ENCODE results near the gene MYMK. TPM values are rescaled to one million over a fixed set of nuclear protein-coding genes. Genes with fewer than 3 reads are reported as not detected.

MYMK gene
- total RNA-seq, 1 experiment from 2014 or later = not detected

GRCh38 chr9:133538851-133539833, 14.4 kb upstream of the MYMK start:
- no peak overlapping the region for H3K27ac Mint-ChIP-seq (ENCODE audit: unreplicated experiment)
- CTCF ChIA-PET = no interaction called here
- no TSS peak for BruUV-seq (replicated peaks)
- TF ChIP-seq, protein P1, sequence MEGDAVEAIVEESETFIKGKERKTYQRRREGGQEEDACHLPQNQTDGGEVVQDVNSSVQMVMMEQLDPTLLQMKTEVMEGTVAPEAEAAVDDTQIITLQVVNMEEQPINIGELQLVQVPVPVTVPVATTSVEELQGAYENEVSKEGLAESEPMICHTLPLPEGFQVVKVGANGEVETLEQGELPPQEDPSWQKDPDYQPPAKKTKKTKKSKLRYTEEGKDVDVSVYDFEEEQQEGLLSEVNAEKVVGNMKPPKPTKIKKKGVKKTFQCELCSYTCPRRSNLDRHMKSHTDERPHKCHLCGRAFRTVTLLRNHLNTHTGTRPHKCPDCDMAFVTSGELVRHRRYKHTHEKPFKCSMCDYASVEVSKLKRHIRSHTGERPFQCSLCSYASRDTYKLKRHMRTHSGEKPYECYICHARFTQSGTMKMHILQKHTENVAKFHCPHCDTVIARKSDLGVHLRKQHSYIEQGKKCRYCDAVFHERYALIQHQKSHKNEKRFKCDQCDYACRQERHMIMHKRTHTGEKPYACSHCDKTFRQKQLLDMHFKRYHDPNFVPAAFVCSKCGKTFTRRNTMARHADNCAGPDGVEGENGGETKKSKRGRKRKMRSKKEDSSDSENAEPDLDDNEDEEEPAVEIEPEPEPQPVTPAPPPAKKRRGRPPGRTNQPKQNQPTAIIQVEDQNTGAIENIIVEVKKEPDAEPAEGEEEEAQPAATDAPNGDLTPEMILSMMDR (IDR thresholded peaks at IDR 0.05; ENCODE audit: unreplicated experiment) = no peak
- H3K4me1 Mint-ChIP-seq (ENCODE audit: low read depth, unreplicated experiment) = no peaks in the 10 kb centered on the region
- peak overlapping the region; percentile 60 for H3K4me3 Mint-ChIP-seq (ENCODE audit: low read depth, unreplicated experiment)
- intact Hi-C loops (cut with micrococcal nuclease; ENCODE audit: unreplicated experiment) = no loop called here
- no peaks in the 10 kb centered on the region for H3K36me3 Mint-ChIP-seq (ENCODE audit: insufficient read depth, unreplicated experiment)
- no peaks in the 10 kb centered on the region for H3K9me3 Mint-ChIP-seq (ENCODE audit: low read depth, unreplicated experiment)
- DNase-seq = no peak
- H3K27me3 Mint-ChIP-seq (ENCODE audit: unreplicated experiment) = peaks cover 34% of the 10 kb centered on the region

DNA sequence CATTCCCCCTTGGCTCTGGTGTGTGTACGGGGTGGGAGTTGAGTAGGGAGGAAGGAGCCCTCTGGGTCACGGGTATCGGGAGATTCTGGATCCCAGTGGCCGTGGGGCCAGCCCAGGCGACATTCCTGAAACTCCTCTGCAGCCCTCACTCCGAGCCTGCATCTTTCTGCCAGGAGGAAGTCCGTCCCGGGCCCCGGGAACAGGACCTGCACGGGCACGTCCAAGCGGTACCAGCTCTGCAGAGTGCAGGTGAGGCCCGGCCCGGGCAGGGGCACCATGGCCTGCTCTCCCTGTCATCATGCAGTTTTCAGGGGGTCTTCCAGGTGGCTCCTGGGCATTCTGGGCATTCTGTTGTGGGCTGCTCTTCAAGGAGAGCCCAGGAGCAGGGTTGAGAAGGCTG, 13.4 kb upstream of the MYMK start:
- no TSS peak for BruUV-seq (replicated peaks)
- intact Hi-C loops (cut with micrococcal nuclease; ENCODE audit: unreplicated experiment) = no loop called here
- DNase-seq = no peak

DNA sequence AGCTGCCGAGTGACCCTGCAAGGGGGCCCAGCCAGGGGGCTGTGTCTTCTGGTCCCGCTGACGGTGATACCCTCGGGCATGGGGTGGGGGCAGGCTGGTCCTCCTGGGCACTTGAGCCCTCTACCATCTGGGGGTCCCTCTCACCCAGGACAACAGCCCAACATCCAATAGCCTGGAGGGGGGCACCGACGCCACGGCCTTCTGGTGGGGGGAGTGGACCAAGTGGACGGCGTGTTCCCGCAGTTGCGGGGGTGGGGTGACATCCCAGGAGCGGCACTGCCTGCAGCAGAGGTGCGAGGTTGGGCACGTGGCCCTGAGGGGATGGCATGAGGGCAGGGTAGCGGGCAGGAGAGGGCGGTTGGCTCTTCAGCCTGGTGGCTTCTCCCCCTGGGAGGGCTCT, 12.5 kb upstream of the MYMK start:
- H3K27ac Mint-ChIP-seq (ENCODE audit: unreplicated experiment) = no peak overlapping the region
- H3K9me3 Mint-ChIP-seq (ENCODE audit: low read depth, unreplicated experiment) = no peaks in the 10 kb centered on the region
- peaks cover 42% of the 10 kb centered on the region for H3K27me3 Mint-ChIP-seq (ENCODE audit: unreplicated experiment)
- CTCF ChIA-PET = no interaction called here
- DNase-seq = no peak
- intact Hi-C loops (cut with micrococcal nuclease; ENCODE audit: unreplicated experiment) = no loop called here
- TF ChIP-seq, protein P1 (IDR thresholded peaks at IDR 0.05; ENCODE audit: unreplicated experiment) = no peak
- H3K36me3 Mint-ChIP-seq (ENCODE audit: insufficient read depth, unreplicated experiment) = no peaks in the 10 kb centered on the region
- BruUV-seq (replicated peaks) = no TSS peak
- no peaks in the 10 kb centered on the region for H3K4me1 Mint-ChIP-seq (ENCODE audit: low read depth, unreplicated experiment)
- no peak overlapping the region for H3K4me3 Mint-ChIP-seq (ENCODE audit: low read depth, unreplicated experiment)

More for the DNA sequence above, 13.4 kb upstream of the MYMK start:
- TF ChIP-seq, protein P1 (IDR thresholded peaks at IDR 0.05; ENCODE audit: unreplicated experiment) = no peak
- CTCF ChIA-PET = no interaction called here
- H3K27me3 Mint-ChIP-seq (ENCODE audit: unreplicated experiment) = peaks cover 34% of the 10 kb centered on the region
- no peaks in the 10 kb centered on the region for H3K4me1 Mint-ChIP-seq (ENCODE audit: low read depth, unreplicated experiment)
- H3K4me3 Mint-ChIP-seq (ENCODE audit: low read depth, unreplicated experiment) = no peak overlapping the region
- H3K27ac Mint-ChIP-seq (ENCODE audit: unreplicated experiment) = no peak overlapping the region
- no peaks in the 10 kb centered on the region for H3K36me3 Mint-ChIP-seq (ENCODE audit: insufficient read depth, unreplicated experiment)
- no peaks in the 10 kb centered on the region for H3K9me3 Mint-ChIP-seq (ENCODE audit: low read depth, unreplicated experiment)

GRCh38 chr9:133536536-133536935, 11.8 kb upstream of the MYMK start:
- CTCF ChIA-PET = no interaction called here
- intact Hi-C loops (cut with micrococcal nuclease; ENCODE audit: unreplicated experiment) = no loop called here
- Mint-ChIP-seq H3K4me3 (ENCODE audit: low read depth, unreplicated experiment) (no peak overlapping the region), H3K36me3 (ENCODE audit: insufficient read depth, unreplicated experiment) (no peaks in the 10 kb centered on the region), H3K27me3 (ENCODE audit: unreplicated experiment) (peaks cover 46% of the 10 kb centered on the region), H3K27ac (ENCODE audit: unreplicated experiment) (no peak overlapping the region), H3K9me3 (ENCODE audit: low read depth, unreplicated experiment) (no peaks in the 10 kb centered on the region), H3K4me1 (ENCODE audit: low read depth, unreplicated experiment) (no peaks in the 10 kb centered on the region)
- no peak for DNase-seq
- TF ChIP-seq, protein P1 (IDR thresholded peaks at IDR 0.05; ENCODE audit: unreplicated experiment) = no peak
- BruUV-seq (replicated peaks) = no TSS peak

Measured in Calu3 (cell line).